Measurements from ENCODE around the gene PRAME.

DNA sequence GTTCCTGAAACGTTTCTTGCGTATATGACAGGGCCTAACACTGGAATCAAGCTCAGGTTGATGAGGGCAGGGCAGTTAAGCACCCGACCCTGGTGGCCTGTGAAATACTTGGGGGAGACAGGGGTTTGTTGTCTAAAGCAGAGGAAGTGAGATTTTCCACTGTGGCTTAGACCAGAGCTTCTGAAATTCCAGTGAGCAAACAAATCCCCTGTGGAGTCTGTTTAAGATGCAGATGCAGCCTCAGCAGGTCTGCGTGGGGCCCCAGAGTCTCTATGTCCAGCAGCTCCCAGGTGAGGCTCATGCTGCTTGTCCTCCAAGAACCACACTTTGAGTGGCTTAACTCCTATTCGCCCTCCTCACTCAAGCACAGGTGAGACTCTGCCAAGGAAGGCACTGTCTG, 39.1 kb upstream of the PRAME start:
- TF ChIP-seq, protein P1, sequence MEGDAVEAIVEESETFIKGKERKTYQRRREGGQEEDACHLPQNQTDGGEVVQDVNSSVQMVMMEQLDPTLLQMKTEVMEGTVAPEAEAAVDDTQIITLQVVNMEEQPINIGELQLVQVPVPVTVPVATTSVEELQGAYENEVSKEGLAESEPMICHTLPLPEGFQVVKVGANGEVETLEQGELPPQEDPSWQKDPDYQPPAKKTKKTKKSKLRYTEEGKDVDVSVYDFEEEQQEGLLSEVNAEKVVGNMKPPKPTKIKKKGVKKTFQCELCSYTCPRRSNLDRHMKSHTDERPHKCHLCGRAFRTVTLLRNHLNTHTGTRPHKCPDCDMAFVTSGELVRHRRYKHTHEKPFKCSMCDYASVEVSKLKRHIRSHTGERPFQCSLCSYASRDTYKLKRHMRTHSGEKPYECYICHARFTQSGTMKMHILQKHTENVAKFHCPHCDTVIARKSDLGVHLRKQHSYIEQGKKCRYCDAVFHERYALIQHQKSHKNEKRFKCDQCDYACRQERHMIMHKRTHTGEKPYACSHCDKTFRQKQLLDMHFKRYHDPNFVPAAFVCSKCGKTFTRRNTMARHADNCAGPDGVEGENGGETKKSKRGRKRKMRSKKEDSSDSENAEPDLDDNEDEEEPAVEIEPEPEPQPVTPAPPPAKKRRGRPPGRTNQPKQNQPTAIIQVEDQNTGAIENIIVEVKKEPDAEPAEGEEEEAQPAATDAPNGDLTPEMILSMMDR (IDR thresholded peaks at IDR 0.05; ENCODE audit: low read length): no peak
- TF ChIP-seq EZH2phosphoT487 (IDR thresholded peaks at IDR 0.05; ENCODE audit: low read length): no peak
